Hepatocyte (in vitro differentiated cells): ENCODE measurements around the gene IGFBP7.

Experiments used
- CTCF ChIP-seq: fragments of 200-600 bp; sonication (generic); IDR thresholded peaks from 2 replicates; pipeline ENCODE4 v1.5.1; 2016; ENCODE audit warnings: antibody characterized with exemption, mild to moderate bottlenecking; ENCODE audit not compliant: poor library complexity
- EZH2phosphoT487 ChIP-seq: fragments of 200-600 bp; sonication (generic); IDR thresholded peaks from one replicate; pipeline ENCODE4 v1.6.1; 2018; ENCODE audit warnings: antibody characterized with exemption, mild to moderate bottlenecking, low read depth, moderate library complexity; ENCODE audit not compliant: unreplicated experiment, severe bottlenecking

DNA sequence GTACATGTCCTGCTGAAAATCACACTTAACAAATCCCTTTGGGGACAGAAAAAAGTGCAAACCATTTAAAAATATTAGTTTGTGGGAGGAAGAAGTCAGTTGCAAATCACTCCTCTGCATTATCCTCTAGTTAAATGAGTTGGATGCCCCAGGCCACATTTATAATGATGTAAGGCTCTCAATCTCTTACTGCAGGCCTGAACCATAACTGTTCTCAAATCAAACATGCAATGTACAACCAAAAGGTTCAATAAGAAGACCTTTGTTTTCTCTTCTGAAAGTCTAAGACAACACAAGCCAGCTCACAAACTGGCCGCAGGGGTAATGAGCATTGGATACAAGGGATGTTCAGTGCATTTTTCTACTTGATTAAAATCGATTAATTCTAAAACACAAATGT is 39.7 kb downstream of the IGFBP7 start:
- TF ChIP-seq CTCF: no peak
- TF ChIP-seq EZH2phosphoT487: no peak
